MM.1S (cell line): ENCODE data around the gene MAGI2.

Experiments used
- EZH2 ChIP-seq: fragments of 300-600 bp; sonication (generic); optimal IDR thresholded peaks from 2 replicates; pipeline ENCODE3; 2017; ENCODE audit warnings: low read depth, mild to moderate bottlenecking, antibody characterized with exemption, low read length, mixed read lengths
- TF ChIP-seq, protein P1 (sequence below): fragments of 300-600 bp; sonication (generic); IDR thresholded peaks from 2 replicates; pipeline ENCODE4 v1.5.1; 2016; ENCODE audit warnings: antibody characterized with exemption, low read length, mixed read lengths

DNA sequence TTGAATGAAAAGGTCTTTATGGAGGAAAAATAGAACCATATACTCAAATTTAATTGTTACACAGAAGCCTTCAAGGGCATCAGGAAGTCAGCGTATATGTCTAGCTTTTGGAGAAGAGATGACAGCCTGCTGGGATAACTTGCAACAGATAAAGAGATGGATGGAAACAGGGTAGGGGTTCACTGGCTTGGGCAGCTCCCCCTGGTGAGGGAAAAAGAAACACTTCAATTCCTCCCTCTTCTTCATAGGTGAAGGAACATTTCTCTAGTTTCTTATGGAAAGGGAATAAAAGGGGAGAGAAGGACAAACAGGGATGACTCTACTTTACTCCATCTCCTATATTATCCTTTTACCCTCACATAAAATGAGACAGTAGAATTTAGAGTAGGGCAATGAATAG lies 1019.2 kb downstream of the MAGI2 start:
- TF ChIP-seq, protein P1, sequence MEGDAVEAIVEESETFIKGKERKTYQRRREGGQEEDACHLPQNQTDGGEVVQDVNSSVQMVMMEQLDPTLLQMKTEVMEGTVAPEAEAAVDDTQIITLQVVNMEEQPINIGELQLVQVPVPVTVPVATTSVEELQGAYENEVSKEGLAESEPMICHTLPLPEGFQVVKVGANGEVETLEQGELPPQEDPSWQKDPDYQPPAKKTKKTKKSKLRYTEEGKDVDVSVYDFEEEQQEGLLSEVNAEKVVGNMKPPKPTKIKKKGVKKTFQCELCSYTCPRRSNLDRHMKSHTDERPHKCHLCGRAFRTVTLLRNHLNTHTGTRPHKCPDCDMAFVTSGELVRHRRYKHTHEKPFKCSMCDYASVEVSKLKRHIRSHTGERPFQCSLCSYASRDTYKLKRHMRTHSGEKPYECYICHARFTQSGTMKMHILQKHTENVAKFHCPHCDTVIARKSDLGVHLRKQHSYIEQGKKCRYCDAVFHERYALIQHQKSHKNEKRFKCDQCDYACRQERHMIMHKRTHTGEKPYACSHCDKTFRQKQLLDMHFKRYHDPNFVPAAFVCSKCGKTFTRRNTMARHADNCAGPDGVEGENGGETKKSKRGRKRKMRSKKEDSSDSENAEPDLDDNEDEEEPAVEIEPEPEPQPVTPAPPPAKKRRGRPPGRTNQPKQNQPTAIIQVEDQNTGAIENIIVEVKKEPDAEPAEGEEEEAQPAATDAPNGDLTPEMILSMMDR = no peak
- TF ChIP-seq EZH2 = no peak
